GM12874 (cell line): ENCODE measurements around the gene UQCC2.

Source experiments
- TF ChIP-seq, protein P1 (sequence below): IDR thresholded peaks from 2 replicates; pipeline ENCODE4 v1.5.1; 2011; ENCODE audit warnings: low read depth, mild to moderate bottlenecking, control low read depth, low read length, moderate library complexity; ENCODE audit not compliant: insufficient read depth

Gene UQCC2

DNA sequence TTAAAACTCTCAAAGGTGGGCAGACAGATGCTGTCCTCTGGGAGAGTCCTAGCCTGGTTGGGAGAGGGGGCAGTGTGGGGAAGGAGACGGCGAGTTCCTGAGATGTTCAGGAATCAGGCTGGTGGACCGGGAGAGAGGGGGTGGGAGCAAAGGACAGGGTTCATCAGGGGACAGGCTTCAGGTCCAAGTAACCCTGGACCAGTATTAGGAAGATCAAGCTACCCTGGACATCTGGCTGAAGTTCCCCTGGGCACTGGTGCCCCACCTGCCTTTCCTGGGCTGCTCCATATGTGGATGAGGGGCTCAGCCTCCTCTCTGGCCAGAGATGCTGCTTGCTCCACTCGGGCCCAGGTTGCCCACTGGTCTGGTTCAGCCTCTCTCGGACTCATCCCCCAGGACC is 36.3 kb upstream of the UQCC2 start:
- TF ChIP-seq, protein P1, sequence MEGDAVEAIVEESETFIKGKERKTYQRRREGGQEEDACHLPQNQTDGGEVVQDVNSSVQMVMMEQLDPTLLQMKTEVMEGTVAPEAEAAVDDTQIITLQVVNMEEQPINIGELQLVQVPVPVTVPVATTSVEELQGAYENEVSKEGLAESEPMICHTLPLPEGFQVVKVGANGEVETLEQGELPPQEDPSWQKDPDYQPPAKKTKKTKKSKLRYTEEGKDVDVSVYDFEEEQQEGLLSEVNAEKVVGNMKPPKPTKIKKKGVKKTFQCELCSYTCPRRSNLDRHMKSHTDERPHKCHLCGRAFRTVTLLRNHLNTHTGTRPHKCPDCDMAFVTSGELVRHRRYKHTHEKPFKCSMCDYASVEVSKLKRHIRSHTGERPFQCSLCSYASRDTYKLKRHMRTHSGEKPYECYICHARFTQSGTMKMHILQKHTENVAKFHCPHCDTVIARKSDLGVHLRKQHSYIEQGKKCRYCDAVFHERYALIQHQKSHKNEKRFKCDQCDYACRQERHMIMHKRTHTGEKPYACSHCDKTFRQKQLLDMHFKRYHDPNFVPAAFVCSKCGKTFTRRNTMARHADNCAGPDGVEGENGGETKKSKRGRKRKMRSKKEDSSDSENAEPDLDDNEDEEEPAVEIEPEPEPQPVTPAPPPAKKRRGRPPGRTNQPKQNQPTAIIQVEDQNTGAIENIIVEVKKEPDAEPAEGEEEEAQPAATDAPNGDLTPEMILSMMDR = no peak

DNA sequence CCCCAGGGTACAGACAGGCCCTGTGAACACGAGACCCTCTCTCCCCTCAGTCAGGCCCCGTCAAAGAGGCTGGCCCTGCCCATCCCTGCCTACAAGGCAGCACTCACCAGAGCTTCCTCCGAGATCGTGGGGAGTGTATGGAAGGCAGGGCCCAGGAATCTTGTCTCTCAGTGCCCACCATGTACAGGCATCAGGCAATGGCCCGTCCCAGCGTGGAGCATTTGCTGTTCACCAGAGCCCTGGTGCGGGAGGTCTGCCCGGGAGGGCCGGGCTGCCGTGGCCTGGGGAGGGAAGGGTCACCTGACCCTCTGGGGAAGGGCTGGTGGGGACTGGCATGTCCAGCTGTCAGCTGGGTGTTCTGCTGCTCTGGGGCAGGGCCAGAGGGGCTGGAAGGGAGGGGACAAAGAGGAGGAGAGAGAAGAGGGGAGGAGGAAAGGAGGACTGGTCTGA is 35.2 kb upstream of the UQCC2 start, which contains the start of gene IP6K3:
TSS of gene IP6K3 (minus strand) at position 255 of the 450 bp plus-strand sequence. CDS start 11,429 bp downstream, outside the sequence.
- TF ChIP-seq, protein P1 = no peak

DNA sequence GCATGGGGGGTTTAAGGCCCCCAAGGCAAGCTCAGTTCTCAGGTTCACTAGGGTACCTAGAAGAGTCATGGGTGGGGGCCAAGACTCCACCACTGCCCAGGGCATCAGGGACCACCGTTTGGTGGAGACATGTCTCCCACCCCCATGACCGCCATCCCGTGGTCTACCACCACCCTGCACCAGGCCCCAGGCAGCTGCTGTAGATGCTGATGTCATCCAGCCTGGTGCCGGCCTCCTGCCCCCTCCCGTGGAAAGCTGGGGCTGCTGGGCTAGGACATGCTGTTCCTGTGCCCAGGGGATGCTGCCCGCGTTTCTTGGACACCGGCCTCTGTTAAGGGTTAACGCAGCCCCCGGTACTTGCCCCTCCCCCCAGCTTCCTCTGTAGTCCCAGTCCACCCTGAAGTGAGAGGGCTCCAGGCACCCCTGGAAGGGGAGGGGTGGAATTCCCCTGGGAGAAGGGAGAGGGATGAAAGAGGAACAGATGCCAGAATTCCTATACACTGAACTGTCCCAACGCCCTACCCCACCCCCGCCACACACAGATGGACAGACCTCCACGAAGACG is 34.6 kb upstream of the UQCC2 start:
- TF ChIP-seq, protein P1 = no peak

DNA sequence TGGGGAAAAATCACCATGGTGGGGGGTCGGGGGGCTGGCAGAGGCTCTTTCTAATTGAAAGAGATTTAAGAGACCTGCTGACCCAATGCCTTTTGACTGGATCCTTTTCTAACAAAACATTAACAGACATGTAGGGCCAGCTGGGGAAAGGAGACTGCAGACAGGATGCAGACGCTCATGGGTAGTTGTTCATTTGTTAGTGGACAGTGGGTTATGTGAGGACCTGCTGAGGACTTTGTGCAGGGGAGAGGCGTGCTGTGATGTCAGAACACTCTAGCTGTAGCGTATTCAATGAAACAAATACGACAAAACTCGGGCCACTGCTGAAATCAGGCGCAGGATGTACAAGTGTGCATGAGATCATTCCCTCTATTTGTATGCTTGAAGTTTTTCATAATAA is 34.0 kb upstream of the UQCC2 start:
- TF ChIP-seq, protein P1 = no peak

DNA sequence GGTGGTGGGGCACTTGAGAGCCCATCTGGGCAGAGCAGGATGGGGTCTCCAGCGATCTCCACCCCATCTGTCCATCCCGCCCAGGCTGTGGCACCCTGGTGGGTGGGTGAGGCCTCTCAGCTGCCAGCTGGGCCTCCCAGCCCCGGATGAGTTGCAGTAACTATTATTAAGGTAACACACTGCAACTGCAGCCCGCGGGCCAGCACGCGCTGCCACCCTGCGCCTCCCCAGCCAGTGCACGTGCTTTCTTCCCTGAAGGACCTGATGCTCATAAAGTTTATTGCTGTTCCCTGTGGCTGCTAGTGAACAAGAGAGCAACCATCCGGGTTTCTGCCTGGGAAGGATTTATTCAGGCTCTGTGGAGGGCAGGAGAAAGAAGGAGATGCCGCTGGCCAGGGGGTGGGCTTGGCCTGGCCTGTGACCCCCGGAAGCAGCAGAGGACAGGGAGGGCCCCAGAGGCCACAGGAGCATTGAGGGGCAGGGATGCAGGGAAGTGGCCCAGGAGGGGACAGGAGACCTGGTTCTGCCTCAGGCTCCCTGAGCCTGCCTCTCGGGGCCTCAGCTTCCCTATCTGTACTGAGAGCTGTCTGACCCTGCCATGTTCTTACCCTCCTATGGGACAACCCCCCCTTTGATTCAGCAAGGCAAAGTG is 33.5 kb upstream of the UQCC2 start:
- TF ChIP-seq, protein P1 = no peak

DNA sequence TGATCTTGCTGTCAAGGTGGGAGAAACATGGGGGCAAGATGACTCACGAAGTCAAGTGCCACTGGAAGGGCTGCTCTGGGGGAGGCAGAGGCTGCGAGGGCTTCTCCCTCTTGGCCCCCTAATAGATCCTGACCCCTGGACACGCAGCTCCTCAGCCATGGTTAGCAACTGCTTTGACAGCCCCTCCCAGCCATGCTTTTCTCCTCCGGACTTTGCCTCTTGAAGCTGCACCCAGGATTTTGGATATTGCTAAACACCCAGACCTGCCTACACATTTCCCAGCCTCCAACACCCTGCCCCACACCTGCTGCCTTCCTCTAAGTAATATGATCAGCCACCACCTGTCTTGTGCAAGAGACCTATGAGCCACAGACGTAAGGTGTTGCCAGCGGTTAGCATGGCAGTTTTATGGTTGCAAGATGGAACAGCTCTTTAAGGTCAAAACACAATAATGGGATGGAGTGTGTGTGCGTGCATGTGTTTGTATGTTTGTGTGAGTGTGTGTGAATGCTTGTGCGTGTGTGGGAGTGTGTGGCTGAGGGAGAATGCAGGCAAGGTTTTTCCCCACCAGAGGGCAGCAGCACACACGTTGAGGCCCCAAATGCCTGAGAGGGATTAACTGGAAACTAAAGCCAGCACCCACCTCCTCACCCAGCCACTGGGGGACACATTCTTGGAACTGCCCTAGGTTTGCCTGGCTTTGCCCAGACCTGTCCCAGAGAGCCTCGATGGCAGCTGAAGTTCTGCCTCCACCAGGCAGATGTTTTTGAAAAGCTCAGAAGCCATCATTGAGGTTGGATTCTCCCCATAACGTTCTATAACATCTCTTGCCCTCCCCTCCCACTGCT is 32.7 kb upstream of the UQCC2 start:
- TF ChIP-seq, protein P1 = peak; percentile 94

DNA sequence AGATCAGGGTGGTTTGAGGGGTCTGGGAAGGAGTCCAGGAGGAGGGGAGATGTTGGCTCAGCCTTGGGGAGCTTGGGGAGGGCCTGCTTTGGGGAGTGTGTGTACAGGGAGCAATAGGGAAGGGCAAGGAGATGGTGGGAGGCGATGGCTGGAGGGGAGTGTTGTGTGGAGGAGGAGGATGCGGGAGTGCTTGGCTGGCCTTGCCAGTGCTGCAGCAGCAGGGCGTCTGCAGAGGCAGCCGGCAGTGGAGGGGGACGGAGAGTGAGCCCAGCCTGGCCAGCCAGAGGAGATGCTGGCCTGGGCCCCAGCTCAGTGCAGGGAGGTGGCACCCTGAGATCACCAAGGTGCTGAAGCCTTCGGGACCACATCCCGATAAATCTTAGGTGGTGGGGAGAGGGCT is 31.3 kb upstream of the UQCC2 start:
- TF ChIP-seq, protein P1 = no peak
